ENCODE data around the gene TPRG1.

TPRG1 gene

GRCh38 chr3:189171707-189172106 lies at the start of gene TPRG1:
TPRG1 (plus strand) TSS chr3:189171971; CDS start chr3:189207385, 35,414 bp downstream.
- Mint-ChIP-seq H3K4me1 (ENCODE audit: low read depth) (peaks cover 12% of the 10 kb centered on the region), H3K4me3 (no peak within 1 kb of the TSS), H3K9me3 (no peaks in the 10 kb centered on the region), H3K27me3 (ENCODE audit: low read depth) (peaks cover 4% of the 10 kb centered on the region), H3K36me3 (ENCODE audit: low read depth) (no peaks in the 10 kb centered on the region), H3K27ac (no peak within 1 kb of the TSS)
- DNase-seq (ENCODE audit: low spot score) = no peak

GRCh38 chr3:189122110-189122509 lies 49.7 kb upstream of the TPRG1 start:
- Mint-ChIP-seq H3K9me3 (peaks cover 35% of the 10 kb centered on the region), H3K27me3 (ENCODE audit: low read depth) (no peaks in the 10 kb centered on the region), H3K4me3 (no peak overlapping the region), H3K4me1 (ENCODE audit: low read depth) (peaks cover 17% of the 10 kb centered on the region), H3K27ac (no peak overlapping the region), H3K36me3 (ENCODE audit: low read depth) (peaks cover 10% of the 10 kb centered on the region)
- DNase-seq (ENCODE audit: low spot score) = no peak

- Mint-ChIP-seq H3K27ac (no peak overlapping the region), H3K4me3 (no peak overlapping the region), H3K4me1 (ENCODE audit: low read depth) (peaks cover 17% of the 10 kb centered on the region), H3K9me3 (peaks cover 33% of the 10 kb centered on the region), H3K36me3 (ENCODE audit: low read depth) (peaks cover 9% of the 10 kb centered on the region), H3K27me3 (ENCODE audit: low read depth) (no peaks in the 10 kb centered on the region)
- DNase-seq (ENCODE audit: low spot score) = no peak
Measured at GRCh38 chr3:189122526-189123205, 49.1 kb upstream of the TPRG1 start.

- Mint-ChIP-seq H3K9me3 (peaks cover 23% of the 10 kb centered on the region), H3K4me3 (no peak overlapping the region), H3K4me1 (ENCODE audit: low read depth) (peaks cover 17% of the 10 kb centered on the region), H3K27ac (no peak overlapping the region), H3K27me3 (ENCODE audit: low read depth) (no peaks in the 10 kb centered on the region), H3K36me3 (ENCODE audit: low read depth) (peaks cover 4% of the 10 kb centered on the region)
- DNase-seq (ENCODE audit: low spot score) = no peak
Measured at GRCh38 chr3:189123595-189124387, 48.0 kb upstream of the TPRG1 start.

GRCh38 chr3:189132231-189132671 lies 39.5 kb upstream of the TPRG1 start:
- peaks cover 37% of the 10 kb centered on the region for H3K4me1 Mint-ChIP-seq (ENCODE audit: low read depth)
- peak overlapping the region; percentile 96 for H3K27ac Mint-ChIP-seq
- no peaks in the 10 kb centered on the region for H3K27me3 Mint-ChIP-seq (ENCODE audit: low read depth)
- H3K4me3 Mint-ChIP-seq = peak overlapping the region; percentile 79
- H3K9me3 Mint-ChIP-seq = peaks cover 11% of the 10 kb centered on the region
- DNase-seq (ENCODE audit: low spot score) = peak; percentile 81
- H3K36me3 Mint-ChIP-seq (ENCODE audit: low read depth) = peaks cover 22% of the 10 kb centered on the region

GRCh38 chr3:189132839-189133238 lies 38.9 kb upstream of the TPRG1 start:
- DNase-seq (ENCODE audit: low spot score) = no peak
- H3K9me3 Mint-ChIP-seq = peaks cover 11% of the 10 kb centered on the region
- peak overlapping the region; percentile 96 for H3K27ac Mint-ChIP-seq
- H3K36me3 Mint-ChIP-seq (ENCODE audit: low read depth) = peaks cover 22% of the 10 kb centered on the region
- H3K4me1 Mint-ChIP-seq (ENCODE audit: low read depth) = peaks cover 40% of the 10 kb centered on the region
- peak overlapping the region; percentile 79 for H3K4me3 Mint-ChIP-seq
- peaks cover 2% of the 10 kb centered on the region for H3K27me3 Mint-ChIP-seq (ENCODE audit: low read depth)

GRCh38 chr3:189133768-189134167 lies 38.0 kb upstream of the TPRG1 start:
- H3K4me1 Mint-ChIP-seq (ENCODE audit: low read depth) = peaks cover 47% of the 10 kb centered on the region

GRCh38 chr3:189137416-189137815 lies 34.4 kb upstream of the TPRG1 start:
- Mint-ChIP-seq H3K4me1 (ENCODE audit: low read depth) (peaks cover 32% of the 10 kb centered on the region), H3K9me3 (peaks cover 11% of the 10 kb centered on the region), H3K27me3 (ENCODE audit: low read depth) (peaks cover 10% of the 10 kb centered on the region), H3K36me3 (ENCODE audit: low read depth) (peaks cover 17% of the 10 kb centered on the region), H3K27ac (no peak overlapping the region), H3K4me3 (no peak overlapping the region)
- DNase-seq (ENCODE audit: low spot score) = no peak

More at GRCh38 chr3:189133768-189134167, 38.0 kb upstream of the TPRG1 start:
- H3K27ac Mint-ChIP-seq = peak overlapping the region; percentile 96
- H3K36me3 Mint-ChIP-seq (ENCODE audit: low read depth) = peaks cover 22% of the 10 kb centered on the region
- peaks cover 11% of the 10 kb centered on the region for H3K9me3 Mint-ChIP-seq
- peak overlapping the region; percentile 13 for H3K4me3 Mint-ChIP-seq
- DNase-seq (ENCODE audit: low spot score) = no peak
- peaks cover 5% of the 10 kb centered on the region for H3K27me3 Mint-ChIP-seq (ENCODE audit: low read depth)

- Mint-ChIP-seq H3K27ac (no peak overlapping the region), H3K9me3 (no peaks in the 10 kb centered on the region), H3K27me3 (ENCODE audit: low read depth) (peaks cover 11% of the 10 kb centered on the region), H3K4me1 (ENCODE audit: low read depth) (peaks cover 28% of the 10 kb centered on the region), H3K4me3 (no peak overlapping the region), H3K36me3 (ENCODE audit: low read depth) (peaks cover 7% of the 10 kb centered on the region)
- no peak for DNase-seq (ENCODE audit: low spot score)
Measured at GRCh38 chr3:189138901-189139610, 32.7 kb upstream of the TPRG1 start.

GRCh38 chr3:189139611-189139940 lies 32.2 kb upstream of the TPRG1 start:
- H3K27ac Mint-ChIP-seq = no peak overlapping the region
- peaks cover 11% of the 10 kb centered on the region for H3K27me3 Mint-ChIP-seq (ENCODE audit: low read depth)
- H3K4me1 Mint-ChIP-seq (ENCODE audit: low read depth) = peaks cover 32% of the 10 kb centered on the region
- no peak for DNase-seq (ENCODE audit: low spot score)
- no peaks in the 10 kb centered on the region for H3K9me3 Mint-ChIP-seq
- H3K36me3 Mint-ChIP-seq (ENCODE audit: low read depth) = peaks cover 6% of the 10 kb centered on the region
- no peak overlapping the region for H3K4me3 Mint-ChIP-seq

- H3K4me3 Mint-ChIP-seq = no peak overlapping the region
Measured at GRCh38 chr3:189142527-189142926, 29.2 kb upstream of the TPRG1 start.

GRCh38 chr3:189143321-189143720 lies 28.4 kb upstream of the TPRG1 start:
- no peak for DNase-seq (ENCODE audit: low spot score)
- Mint-ChIP-seq H3K9me3 (no peaks in the 10 kb centered on the region), H3K27ac (no peak overlapping the region), H3K36me3 (ENCODE audit: low read depth) (no peaks in the 10 kb centered on the region), H3K4me3 (no peak overlapping the region), H3K4me1 (ENCODE audit: low read depth) (peaks cover 30% of the 10 kb centered on the region), H3K27me3 (ENCODE audit: low read depth) (peaks cover 11% of the 10 kb centered on the region)

More at GRCh38 chr3:189142527-189142926, 29.2 kb upstream of the TPRG1 start:
- Mint-ChIP-seq H3K36me3 (ENCODE audit: low read depth) (no peaks in the 10 kb centered on the region), H3K27ac (no peak overlapping the region), H3K27me3 (ENCODE audit: low read depth) (peaks cover 15% of the 10 kb centered on the region), H3K4me1 (ENCODE audit: low read depth) (peaks cover 31% of the 10 kb centered on the region), H3K9me3 (no peaks in the 10 kb centered on the region)
- peak; percentile 16 for DNase-seq (ENCODE audit: low spot score)

GRCh38 chr3:189143771-189144170 lies 28.0 kb upstream of the TPRG1 start:
- H3K4me1 Mint-ChIP-seq (ENCODE audit: low read depth) = peaks cover 30% of the 10 kb centered on the region
- no peaks in the 10 kb centered on the region for H3K9me3 Mint-ChIP-seq
- no peak overlapping the region for H3K27ac Mint-ChIP-seq
- peaks cover 11% of the 10 kb centered on the region for H3K27me3 Mint-ChIP-seq (ENCODE audit: low read depth)
- no peak for DNase-seq (ENCODE audit: low spot score)
- H3K36me3 Mint-ChIP-seq (ENCODE audit: low read depth) = no peaks in the 10 kb centered on the region
- no peak overlapping the region for H3K4me3 Mint-ChIP-seq

- no peak overlapping the region for H3K27ac Mint-ChIP-seq
- no peak for DNase-seq (ENCODE audit: low spot score)
- peak overlapping the region; percentile 19 for H3K4me3 Mint-ChIP-seq
- peaks cover 39% of the 10 kb centered on the region for H3K4me1 Mint-ChIP-seq (ENCODE audit: low read depth)
- H3K27me3 Mint-ChIP-seq (ENCODE audit: low read depth) = peaks cover 11% of the 10 kb centered on the region
- H3K36me3 Mint-ChIP-seq (ENCODE audit: low read depth) = no peaks in the 10 kb centered on the region
- H3K9me3 Mint-ChIP-seq = no peaks in the 10 kb centered on the region
Measured at GRCh38 chr3:189144645-189145044, 27.1 kb upstream of the TPRG1 start.

Measured in T-helper 2 cell treated with Interferon-gamma antibody and Interleukin-4, amounts not matched to agents 5 μg/mL and 100 μg/mL, for 36 hours (primary cell).